ENCODE data around the gene QRICH1.
A peak's percentile ranks its signal among the peaks of the same experiment; 100 is the strongest.

Gene QRICH1

GRCh38 chr3:49112262-49112661, 18.4 kb upstream of the QRICH1 start:
- no peak for DNase-seq

- DNase-seq: no peak
Observed at GRCh38 chr3:49111347-49111746, 17.5 kb upstream of the QRICH1 start.

GRCh38 chr3:49110780-49111179, 16.9 kb upstream of the QRICH1 start:
- DNase-seq: no peak

- DNase-seq: no peak
Observed at GRCh38 chr3:49108346-49108745, 14.5 kb upstream of the QRICH1 start.

- DNase-seq: peak; percentile 86 to 91
Observed at GRCh38 chr3:49104427-49105291, 10.8 kb upstream of the QRICH1 start, which contains the start of gene QARS1. TSS of gene QARS1 (minus strand) at chr3:49104757. CDS start at chr3:49104733, 24 bp downstream.

- no peak for DNase-seq
Observed at GRCh38 chr3:49104052-49104426, 10.2 kb upstream of the QRICH1 start.

- no peak for DNase-seq
Observed at GRCh38 chr3:49100046-49100615, 6.3 kb upstream of the QRICH1 start.

- DNase-seq: no peak
Observed at GRCh38 chr3:49098910-49099630, 5.2 kb upstream of the QRICH1 start.

- no peak for DNase-seq
Observed at GRCh38 chr3:49098429-49098828, 4.6 kb upstream of the QRICH1 start.

GRCh38 chr3:49092938-49093852, 676 bp downstream of the QRICH1 start:
- DNase-seq: peak; percentile 46 to 75

- no peak for DNase-seq
Observed at GRCh38 chr3:49081429-49081828, 12.4 kb downstream of the QRICH1 start.

- DNase-seq: no peak
Observed at GRCh38 chr3:49079270-49079669, 14.6 kb downstream of the QRICH1 start.

GRCh38 chr3:49076646-49077045, 17.2 kb downstream of the QRICH1 start:
- DNase-seq: no peak

GRCh38 chr3:49076116-49076515, 17.8 kb downstream of the QRICH1 start:
- no peak for DNase-seq

- DNase-seq: no peak
Observed at GRCh38 chr3:49058011-49058410, 35.9 kb downstream of the QRICH1 start.

GRCh38 chr3:49057268-49057667, 36.6 kb downstream of the QRICH1 start:
- no peak for DNase-seq

- DNase-seq: no peak
Observed at GRCh38 chr3:49054344-49054862, 39.5 kb downstream of the QRICH1 start.

GRCh38 chr3:49053543-49053942, 40.3 kb downstream of the QRICH1 start:
- DNase-seq: no peak

GRCh38 chr3:49035281-49035680, 58.6 kb downstream of the QRICH1 start:
- no peak for DNase-seq

- DNase-seq: no peak
Observed at GRCh38 chr3:49034650-49035049, 59.2 kb downstream of the QRICH1 start.

GRCh38 chr3:49032646-49033304, 61.1 kb downstream of the QRICH1 start:
- DNase-seq: no peak

- DNase-seq: no peak
Observed at GRCh38 chr3:49030321-49030720, 63.5 kb downstream of the QRICH1 start.
